ENCODE measurements around the gene UAP1L1. TPM values are rescaled to one million over a fixed set of nuclear protein-coding genes. Genes with fewer than 3 reads are reported as not detected.

Gene UAP1L1
- total RNA-seq, 2 donors from 2014 or later = 15.2 to 20.5 TPM

Other genes with a start within 250 kb of the UAP1L1 start
- gene AJM1, start 235.0 kb upstream of the UAP1L1 start, total RNA-seq = 1 to 10 TPM; 4.7 to 5.9 TPM
- 10 to 100 TPM; 71.7 to 87.9 TPM for gene PHPT1, start 228.1 kb upstream of the UAP1L1 start, total RNA-seq
- gene MAMDC4, start 225.2 kb upstream of the UAP1L1 start, total RNA-seq = 1 to 10 TPM; 1.5 to 2.4 TPM
- gene EDF1, start 211.2 kb upstream of the UAP1L1 start, total RNA-seq = 100 to 1,000 TPM; 178 to 191 TPM
- 10 to 100 TPM in 1 of 2 donors, 1 to 10 TPM in 1; 8.7 to 10.9 TPM for gene TRAF2, start 191.0 kb upstream of the UAP1L1 start, total RNA-seq
- 100 to 1,000 TPM in 1 of 2 donors, 10 to 100 TPM in 1; 95.0 to 100 TPM for gene FBXW5, start 132.8 kb upstream of the UAP1L1 start, total RNA-seq
- 1 to 10 TPM; 1.4 TPM for gene C8G, start 132.3 kb upstream of the UAP1L1 start, total RNA-seq
- under 1 TPM; 0.62 to 0.88 TPM for gene LCN12, start 125.2 kb upstream of the UAP1L1 start, total RNA-seq
- gene PTGDS, start 100.0 kb upstream of the UAP1L1 start, total RNA-seq = 100 to 1,000 TPM; 475 to 547 TPM
- gene LCNL1, start 94.5 kb upstream of the UAP1L1 start, total RNA-seq = 1 to 10 TPM; 2.0 to 2.4 TPM
- 10 to 100 TPM; 23.1 to 25.4 TPM for gene PAXX, start 85.1 kb upstream of the UAP1L1 start, total RNA-seq
- 1 to 10 TPM; 1.9 to 3.8 TPM for gene CLIC3, start 80.9 kb upstream of the UAP1L1 start, total RNA-seq
- gene ABCA2, start 49.3 kb upstream of the UAP1L1 start, total RNA-seq = 10 to 100 TPM; 30.8 to 32.8 TPM
- under 1 TPM; 0.24 to 0.32 TPM for gene FUT7, start 45.4 kb upstream of the UAP1L1 start, total RNA-seq
- 100 to 1,000 TPM; 129 to 133 TPM for gene NPDC1, start 31.3 kb upstream of the UAP1L1 start, total RNA-seq
- gene ENTPD2, start 23.5 kb upstream of the UAP1L1 start, total RNA-seq = 1 to 10 TPM in 1 of 2 donors, under 1 TPM in 1; 0.48 to 1.2 TPM
- gene SAPCD2, start 7.0 kb upstream of the UAP1L1 start, total RNA-seq = under 1 TPM; 0.33 to 0.42 TPM
- gene MAN1B1, start 9.5 kb downstream of the UAP1L1 start, total RNA-seq = 10 to 100 TPM; 32.0 to 44.3 TPM
- gene DPP7, start 37.2 kb downstream of the UAP1L1 start, total RNA-seq = 100 to 1,000 TPM; 108 to 128 TPM
- not detected for gene GRIN1, start 61.6 kb downstream of the UAP1L1 start, total RNA-seq
- not detected for gene LRRC26, start 92.5 kb downstream of the UAP1L1 start, total RNA-seq
- not detected for gene TMEM210, start 94.5 kb downstream of the UAP1L1 start, total RNA-seq
- 10 to 100 TPM; 39.1 to 42.3 TPM for gene ANAPC2, start 111.0 kb downstream of the UAP1L1 start, total RNA-seq
- 10 to 100 TPM; 40.4 to 44.6 TPM for gene SSNA1, start 111.2 kb downstream of the UAP1L1 start, total RNA-seq
- gene TPRN, start 123.2 kb downstream of the UAP1L1 start, total RNA-seq = 1 to 10 TPM; 4.2 to 8.8 TPM
- gene TMEM203, start 128.1 kb downstream of the UAP1L1 start, total RNA-seq = 10 to 100 TPM; 24.8 to 25.2 TPM
- 1 to 10 TPM; 6.7 to 8.1 TPM for gene NDOR1, start 128.2 kb downstream of the UAP1L1 start, total RNA-seq
- 1 to 10 TPM; 2.3 to 2.7 TPM for gene RNF208, start 144.7 kb downstream of the UAP1L1 start, total RNA-seq
- gene CYSRT1, start 147.7 kb downstream of the UAP1L1 start, total RNA-seq = under 1 TPM in 1 of 2 donors, not detected in 1; 0.32 TPM
- not detected for gene RNF224, start 150.0 kb downstream of the UAP1L1 start, total RNA-seq
- not detected for gene SLC34A3, start 153.4 kb downstream of the UAP1L1 start, total RNA-seq
- 100 to 1,000 TPM; 178 to 185 TPM for gene TUBB4B, start 163.8 kb downstream of the UAP1L1 start, total RNA-seq
- not detected for gene STPG3, start 173.8 kb downstream of the UAP1L1 start, total RNA-seq
- gene NELFB, start 177.8 kb downstream of the UAP1L1 start, total RNA-seq = 10 to 100 TPM; 33.3 to 36.7 TPM
- gene TOR4A, start 200.2 kb downstream of the UAP1L1 start, total RNA-seq = 1 to 10 TPM; 5.3 to 7.0 TPM
- 1 to 10 TPM; 5.6 to 9.0 TPM for gene NRARP, start 224.8 kb downstream of the UAP1L1 start, total RNA-seq